ENCODE data around the gene RNF220. TPM values are rescaled to one million over a fixed set of nuclear protein-coding genes. Genes with fewer than 3 reads are reported as not detected.

The RNF220 gene
- total and polyA plus RNA-seq, 9 of the 15 experiments (the other 6 are each of a cell fraction or from before 2014, with no cell fraction given): 5.1 to 117 (median 66.9) TPM

- TF ChIP-seq ZNF740 (CRISPR knock-in tag; IDR thresholded peaks at IDR 0.05) (peak; percentile 91), ZNF740 (tag; IDR thresholded peaks at IDR 0.05) (peak in 1 of 2 experiments; percentile 77; a peak in 2 of 4 replicates), PBX2 (CRISPR knock-in tag; IDR thresholded peaks at IDR 0.05; ENCODE audit: low read depth) (no peak), PBX2 (tag; conservative IDR thresholded peaks at IDR 0.05; ENCODE audit: low read depth) (0 out of 2 replicates have a peak, but pooled peaks have one; percentile 28), TRIM24 (IDR thresholded peaks at IDR 0.05) (peak; percentile 62 to 69; a peak in 3 of 4 replicates), PML (IDR thresholded peaks at IDR 0.05; ENCODE audit: low read length) (peak; percentile 57; the same call in 1 of the 2 replicates), PKNOX1 (IDR thresholded peaks at IDR 0.05) (peak; percentile 81), CBX8 (IDR thresholded peaks at IDR 0.05; ENCODE audit: borderline replicate concordance, extremely low read depth, low read depth, low read length, poor library complexity, severe bottlenecking) (no peak), AFF1 (IDR thresholded peaks at IDR 0.05; ENCODE audit: low read depth in 1 of 2, partially characterized antibody in 2 of 2) (no peak), ZSCAN29 (IDR thresholded peaks at IDR 0.05) (no peak), HDGF (IDR thresholded peaks at IDR 0.05) (no peak), HDAC2 (IDR thresholded peaks at IDR 0.05) (peak; percentile 60; the same call in 1 of the 2 replicates), SMARCE1 (IDR thresholded peaks at IDR 0.05) (peak; percentile 69; the same call in 1 of the 2 replicates), CTBP1 (IDR thresholded peaks at IDR 0.05; ENCODE audit: borderline replicate concordance) (peak; percentile 49; the same call in 1 of the 2 replicates), NFIC (IDR thresholded peaks at IDR 0.05) (peak; percentile 69; the same call in 1 of the 2 replicates), L3MBTL2 (IDR thresholded peaks at IDR 0.05) (peak; percentile 67), GTF2E2 (tag; IDR thresholded peaks at IDR 0.05) (no peak), E2F5 (CRISPR knock-in tag; IDR thresholded peaks at IDR 0.05) (no peak), ZNF274 (IDR thresholded peaks at IDR 0.05; ENCODE audit: borderline replicate concordance, low read depth, low read length) (peak; percentile 63; the same call in 1 of the 2 replicates)
Observed at GRCh38 chr1:44637702-44638411, 232.8 kb downstream of the RNF220 start (continued).

Data from K562 (cell line).